Measurements from ENCODE around the gene ARNT2. TPM values are rescaled to one million over a fixed set of nuclear protein-coding genes. Genes with fewer than 3 reads are reported as not detected.

Gene ARNT2
- total and polyA plus RNA-seq, 10 of the 15 experiments (the other 5 are each of a cell fraction or from before 2014, with no cell fraction given) = 0.07 to 0.49 (median 0.09) TPM; not detected in 6

DNA sequence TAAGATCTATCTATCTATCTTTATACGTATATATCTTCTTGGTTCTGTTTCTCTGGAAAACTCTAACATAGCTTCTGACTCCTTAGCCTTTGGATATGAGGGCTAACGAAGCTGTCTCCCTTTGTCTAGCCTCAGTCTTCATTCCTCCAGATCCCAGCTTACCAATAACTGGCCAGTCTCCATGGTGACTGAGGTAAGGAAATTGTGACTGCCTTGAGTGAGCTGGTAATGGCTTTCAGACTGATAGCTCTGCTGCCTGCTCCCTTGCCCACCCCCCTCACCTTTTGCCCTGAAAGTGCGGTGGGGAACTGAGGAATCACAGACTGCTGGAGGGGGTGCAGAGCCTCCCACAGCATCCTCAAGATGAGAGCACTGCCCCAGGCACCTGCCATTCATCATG, 225.2 kb downstream of the ARNT2 start (continued):
- no peak for TF ChIP-seq EGR1 (IDR thresholded peaks at IDR 0.05; ENCODE audit: borderline replicate concordance in 1 of 2, low read depth in 2 of 2, low read length in 2 of 2)
- TF ChIP-seq TCF7 (IDR thresholded peaks at IDR 0.05; ENCODE audit: borderline replicate concordance) = no peak
- no peak for TF ChIP-seq CHD1 (IDR thresholded peaks at IDR 0.05; ENCODE audit: low read depth, low read length)

DNA sequence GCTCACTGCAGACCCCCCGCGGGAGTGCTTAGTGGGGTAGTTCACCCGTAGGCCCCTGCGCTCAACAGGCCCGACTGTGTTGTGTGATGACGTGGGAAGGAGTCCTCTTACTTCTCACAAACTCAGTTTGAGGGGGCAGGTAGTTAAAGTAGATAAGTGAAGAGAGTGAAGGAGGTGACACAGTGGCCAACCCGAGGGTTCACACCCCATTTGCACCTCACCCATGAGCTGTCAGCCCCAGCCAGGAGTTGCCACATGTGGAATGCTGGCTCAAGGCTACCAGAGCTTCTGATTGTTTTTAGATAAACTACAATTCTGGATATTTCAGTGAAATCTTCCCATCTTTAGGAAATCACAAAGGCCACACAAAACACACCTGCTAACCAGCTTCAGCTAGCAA, 226.8 kb downstream of the ARNT2 start:
- ChIA-PET POLR2A (no interaction called here), SMC1A (ENCODE audit: uncharacterized antibody, unreplicated experiment) (no interaction called here), CTCF (interaction anchor here (1.0 kb wide), 1 partner anchor 12 kb away, joined by 3 read pairs; no protein-coding TSS in a partner anchor), RAD21 (ENCODE audit: unreplicated experiment) (no interaction called here)
- no peaks in the 10 kb centered on the region for H3K36me3 ChIP-seq (ENCODE audit: control insufficient read depth in 2 of 2, insufficient read depth in 2 of 2, low read length in 1 of 2)
- ATAC-seq (no peak), FAIRE-seq (no peak), DNase-seq (ENCODE audit: low read depth, low spot score) (no peak)
- in situ Hi-C loops (cut with MboI) (no loop called here), intact Hi-C loops (cut with micrococcal nuclease; ENCODE audit: unreplicated experiment) (no loop called here)
- H3K4me2 ChIP-seq (ENCODE audit: control insufficient read depth, insufficient read depth) = no peak overlapping the region
- H3K27ac ChIP-seq (ENCODE audit: control insufficient read depth, insufficient read depth) = no peak overlapping the region
- no peaks in the 10 kb centered on the region for H4K20me1 ChIP-seq (ENCODE audit: control insufficient read depth, insufficient read depth)
- TF ChIP-seq MEF2B (IDR thresholded peaks at IDR 0.05; ENCODE audit: partially characterized antibody, poor library complexity, severe bottlenecking) (no peak), MYC (IDR thresholded peaks at IDR 0.05; ENCODE audit: insufficient read depth, insufficient read length, insufficient replicate concordance, low read length, severe bottlenecking) (no peak), ZNF384 (IDR thresholded peaks at IDR 0.05; ENCODE audit: borderline replicate concordance, low read depth, low read length) (no peak), SIX5 (IDR thresholded peaks at IDR 0.05; ENCODE audit: low read depth, low read length, severe bottlenecking) (no peak), NR2C1 (IDR thresholded peaks at IDR 0.05) (no peak), SUZ12 (IDR thresholded peaks at IDR 0.05; ENCODE audit: unreplicated experiment) (no peak), SMARCA5 (IDR thresholded peaks at IDR 0.05) (no peak), IKZF1 (conservative IDR thresholded peaks at IDR 0.05) (no peak), RELA (IDR thresholded peaks at IDR 0.05; ENCODE audit: borderline replicate concordance, partially characterized antibody) (no peak), GATAD2B (conservative IDR thresholded peaks at IDR 0.05; ENCODE audit: low read depth) (no peak), ZBED1 (IDR thresholded peaks at IDR 0.05; ENCODE audit: borderline replicate concordance) (no peak), IKZF2 (IDR thresholded peaks at IDR 0.05) (no peak), EZH2 (IDR thresholded peaks at IDR 0.05; ENCODE audit: borderline replicate concordance, control insufficient read depth, low read depth, low read length) (no peak), NFXL1 (IDR thresholded peaks at IDR 0.05; ENCODE audit: borderline replicate concordance) (no peak), POU2F2 (IDR thresholded peaks at IDR 0.05; ENCODE audit: borderline replicate concordance, low read depth, low read length) (no peak), CREM (IDR thresholded peaks at IDR 0.05; ENCODE audit: low read depth) (no peak), CHD2 (IDR thresholded peaks at IDR 0.05; ENCODE audit: borderline replicate concordance, low read depth, low read length) (no peak), CREB1 (IDR thresholded peaks at IDR 0.05; ENCODE audit: low read depth) (no peak), TARDBP (IDR thresholded peaks at IDR 0.05; ENCODE audit: borderline replicate concordance) (no peak)
- TF ChIP-seq, protein P1, sequence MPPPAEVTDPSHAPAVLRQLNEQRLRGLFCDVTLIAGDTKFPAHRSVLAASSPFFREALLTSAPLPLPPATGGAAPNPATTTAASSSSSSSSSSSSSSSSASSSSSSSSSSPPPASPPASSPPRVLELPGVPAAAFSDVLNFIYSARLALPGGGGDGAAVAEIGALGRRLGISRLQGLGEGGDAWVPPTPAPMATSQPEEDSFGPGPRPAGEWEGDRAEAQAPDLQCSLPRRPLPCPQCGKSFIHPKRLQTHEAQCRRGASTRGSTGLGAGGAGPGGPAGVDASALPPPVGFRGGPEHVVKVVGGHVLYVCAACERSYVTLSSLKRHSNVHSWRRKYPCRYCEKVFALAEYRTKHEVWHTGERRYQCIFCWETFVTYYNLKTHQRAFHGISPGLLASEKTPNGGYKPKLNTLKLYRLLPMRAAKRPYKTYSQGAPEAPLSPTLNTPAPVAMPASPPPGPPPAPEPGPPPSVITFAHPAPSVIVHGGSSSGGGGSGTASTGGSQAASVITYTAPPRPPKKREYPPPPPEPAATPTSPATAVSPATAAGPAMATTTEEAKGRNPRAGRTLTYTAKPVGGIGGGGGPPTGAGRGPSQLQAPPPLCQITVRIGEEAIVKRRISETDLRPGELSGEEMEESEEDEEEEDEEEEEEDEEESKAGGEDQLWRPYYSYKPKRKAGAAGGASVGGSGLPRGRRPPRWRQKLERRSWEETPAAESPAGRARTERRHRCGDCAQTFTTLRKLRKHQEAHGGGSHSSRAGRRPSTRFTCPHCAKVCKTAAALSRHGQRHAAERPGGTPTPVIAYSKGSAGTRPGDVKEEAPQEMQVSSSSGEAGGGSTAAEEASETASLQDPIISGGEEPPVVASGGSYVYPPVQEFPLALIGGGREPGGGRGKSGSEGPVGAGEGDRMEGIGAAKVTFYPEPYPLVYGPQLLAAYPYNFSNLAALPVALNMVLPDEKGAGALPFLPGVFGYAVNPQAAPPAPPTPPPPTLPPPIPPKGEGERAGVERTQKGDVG (CRISPR knock-in tag; IDR thresholded peaks at IDR 0.05) = no peak
- no TSS peak for BruUV-seq (replicated peaks)
- no peak overlapping the region for H3K9ac ChIP-seq (ENCODE audit: control insufficient read depth, insufficient read depth, low read length)
- H3K9me3 ChIP-seq (replicated peaks; ENCODE audit: control insufficient read depth, insufficient read depth, low read length) = no peaks in the 10 kb centered on the region
- no peaks in the 10 kb centered on the region for H3K4me1 ChIP-seq (ENCODE audit: control insufficient read depth, insufficient read depth, low read length)
- H2AFZ ChIP-seq (ENCODE audit: control insufficient read depth, low read depth, low read length) = no peak overlapping the region
- H3K27me3 ChIP-seq (replicated peaks in 1 of 2; ENCODE audit: control insufficient read depth in 2 of 2, insufficient read depth in 2 of 2, low read length in 1 of 2) = no peaks in the 10 kb centered on the region; a peak in 3 of 4 replicates
- no peaks in the 10 kb centered on the region for H3K79me2 ChIP-seq (ENCODE audit: control insufficient read depth, insufficient read depth, low read length)
- WGBS (ENCODE audit: insufficient coverage, insufficient replicate concordance, low lambda C conversion rate, missing lambda C conversion rate) = 48% methylated on average over 7 of the region's 7 CpGs
- H3K4me3 ChIP-seq = no peak overlapping the region

All from GM12878 (cell line).